A549 (cell line): Measurements from ENCODE around the gene LIMS1.

Experiments
- CEBPB ChIP-seq, 2 experiments: fragments of >200 bp in 1 of 2; sonication (Bioruptor Twin) in 1 of 2; formaldehyde crosslinking in 1 of 2; IDR thresholded peaks; 2 replicates each; pipeline ENCODE4 v1.6.1; 2012 to 2016
- EP300 ChIP-seq, 2 experiments: fragments of >200 bp; sonication (Bioruptor Twin); formaldehyde crosslinking; IDR thresholded peaks; 2 replicates in 1 of 2; 3 replicates in 1 of 2; pipeline ENCODE4 v1.6.1; 2016 to 2017
- ESRRA ChIP-seq: fragments of 150-350 bp; IDR thresholded peaks from 2 replicates; pipeline ENCODE4 v1.6.1; 2014; ENCODE audit warnings: mild to moderate bottlenecking, low read length, borderline replicate concordance
- JUN ChIP-seq, 2 experiments: fragments of >200 bp; sonication (Bioruptor Twin); formaldehyde crosslinking; IDR thresholded peaks; 2 replicates in 1 of 2; 3 replicates in 1 of 2; pipeline ENCODE4 v1.6.1; 2016 to 2017
- POLR2A ChIP-seq: IDR thresholded peaks from 2 replicates; pipeline ENCODE4 v1.6.1; 2012; ENCODE audit warnings: mild to moderate bottlenecking, low read length

GRCh38 chr2:108531674-108532055, 2.6 kb upstream of the LIMS1 start:
- TF ChIP-seq ESRRA (no peak), EP300 (IDR thresholded peaks at IDR 0.05) (no peak), POLR2A (no peak), JUN (IDR thresholded peaks at IDR 0.05) (no peak), CEBPB (IDR thresholded peaks at IDR 0.05) (no peak)
